IMR-90 (cell line): ENCODE measurements around the gene MRGPRX1. TPM values are rescaled to one million over a fixed set of nuclear protein-coding genes. Genes with fewer than 3 reads are reported as not detected.

Source experiments
- ATAC-seq: fragments of 200-7000 bp; cut with Tn5 transposase; 2 replicates; pipeline ENCODE4 v1.9.1; 2020; ENCODE audit warnings: low read depth, mild to moderate bottlenecking, moderate library complexity
- BruUV-seq: library from RNA; stranded (reverse); fragments of 400-500 nt; replicated peaks from 2 replicates; lab custom pipeline; 2021; lab: Mats Ljungman, UMichigan
- CTCF ChIA-PET: fragments of 300-600 bp; formaldehyde crosslinking; extraction: SDS; loops from one replicate; lab custom pipeline; 2021; ENCODE audit warnings: antibody characterized with exemption; lab: Yijun Ruan, JAX
- POLR2A ChIA-PET: fragments of 300-600 bp; sonication (Branson Sonifier 250); formaldehyde crosslinking; loops from one replicate; lab custom pipeline; 2022; ENCODE audit warnings: antibody characterized with exemption; ENCODE audit not compliant: unreplicated experiment; lab: Charles Lee
- DNase-seq: peaks from one replicate; pipeline ENCODE4 v3.0.0; 2013
- H2AFZ ChIP-seq: replicated peaks from 2 replicates; pipeline ENCODE3; 2013; ENCODE audit warnings: low read length, mild to moderate bottlenecking; ENCODE audit not compliant: poor library complexity
- H2AK5ac ChIP-seq: 2 replicates; pipeline ENCODE4 v1.6.1; 2013; ENCODE audit warnings: low read depth, low read length, inconsistent platforms
- H2AK9ac ChIP-seq: replicated peaks from 2 replicates; pipeline ENCODE3; 2013; ENCODE audit warnings: mild to moderate bottlenecking, low read depth, low read length, moderate library complexity; ENCODE audit not compliant: poor library complexity
- H2BK120ac ChIP-seq: 2 replicates; pipeline ENCODE4 v1.6.1; 2013; ENCODE audit warnings: low read depth, low read length, inconsistent platforms
- H2BK15ac ChIP-seq: 3 replicates; pipeline ENCODE4 v1.6.1; 2013; ENCODE audit warnings: low read depth, low read length, inconsistent platforms
- H2BK20ac ChIP-seq: 2 replicates; pipeline ENCODE4 v1.6.1; 2013; ENCODE audit warnings: low read depth, mild to moderate bottlenecking, inconsistent platforms, low read length, moderate library complexity
- H2BK5ac ChIP-seq: 2 replicates; pipeline ENCODE4 v1.6.1; 2013; ENCODE audit warnings: mild to moderate bottlenecking, low read depth, low read length, inconsistent platforms; ENCODE audit not compliant: poor library complexity, severe bottlenecking
- H3K14ac ChIP-seq: replicated peaks from 2 replicates; pipeline ENCODE4 v1.6.1; 2013; ENCODE audit warnings: low read depth, low read length, inconsistent platforms
- H3K18ac ChIP-seq: 2 replicates; pipeline ENCODE4 v1.6.1; 2013; ENCODE audit warnings: low read depth, low read length, control low read depth
- H3K23ac ChIP-seq: 2 replicates; pipeline ENCODE4 v1.6.1; 2013; ENCODE audit warnings: low read depth, low read length, inconsistent platforms
- H3K27ac ChIP-seq: 2 replicates; pipeline ENCODE4 v1.5.1; 2013; ENCODE audit warnings: mild to moderate bottlenecking, control low read depth, low read length; ENCODE audit not compliant: insufficient read depth
- H3K27me3 ChIP-seq: 2 replicates; pipeline ENCODE4 v1.6.1; 2013; ENCODE audit warnings: low read length; ENCODE audit not compliant: control insufficient read depth, insufficient read depth
- H3K36me3 ChIP-seq: 2 replicates; pipeline ENCODE4 v1.6.1; 2013; ENCODE audit warnings: low read length, mixed read lengths; ENCODE audit not compliant: control insufficient read depth, insufficient read depth
- H3K4ac ChIP-seq: 2 replicates; pipeline ENCODE4 v1.6.1; 2013; ENCODE audit warnings: low read depth, low read length, inconsistent platforms
- H3K4me1 ChIP-seq: 2 replicates; pipeline ENCODE4 v1.6.1; 2013; ENCODE audit warnings: low read length, mixed read lengths; ENCODE audit not compliant: control insufficient read depth, insufficient read depth
- H3K4me2 ChIP-seq: 2 replicates; pipeline ENCODE4 v1.6.1; 2013; ENCODE audit warnings: low read depth, mild to moderate bottlenecking, control low read depth, low read length, moderate library complexity
- H3K4me3 ChIP-seq: 2 replicates; pipeline ENCODE4 v1.5.1; 2013; ENCODE audit warnings: low read depth, mild to moderate bottlenecking, control low read depth, low read length, moderate library complexity; ENCODE audit not compliant: insufficient read depth
- H3K56ac ChIP-seq: 2 replicates; pipeline ENCODE4 v1.6.1; 2013; ENCODE audit warnings: low read length, inconsistent platforms; ENCODE audit not compliant: insufficient read depth; ENCODE audit errors: extremely low read depth
- H3K79me1 ChIP-seq, 2 experiments: 2 replicates each; pipeline ENCODE4 v1.6.1; 2013; ENCODE audit warnings: low read length in 2 of 2, inconsistent platforms in 1 of 2, low read depth in 1 of 2
- H3K9ac ChIP-seq: 2 replicates; pipeline ENCODE4 v1.6.1; 2013; ENCODE audit warnings: low read depth, low read length, control low read depth
- H3K9me1 ChIP-seq: 2 replicates; pipeline ENCODE4 v1.6.1; 2013; ENCODE audit warnings: low read length, inconsistent platforms; ENCODE audit not compliant: insufficient read depth
- H3K9me3 ChIP-seq: 2 replicates; pipeline ENCODE4 v1.6.1; 2013; ENCODE audit warnings: low read length; ENCODE audit not compliant: control insufficient read depth, insufficient read depth
- H4K20me1 ChIP-seq: 2 replicates; pipeline ENCODE4 v1.6.1; 2013; ENCODE audit warnings: low read length, inconsistent platforms; ENCODE audit not compliant: insufficient read depth
- H4K5ac ChIP-seq: 2 replicates; pipeline ENCODE4 v1.6.1; 2013; ENCODE audit warnings: mild to moderate bottlenecking, low read depth, low read length, control low read depth
- H4K8ac ChIP-seq, 2 experiments: 2 replicates each; pipeline ENCODE4 v1.6.1; 2013; ENCODE audit warnings: low read depth in 2 of 2, low read length in 2 of 2, control low read depth in 1 of 2, inconsistent platforms in 1 of 2
- H4K91ac ChIP-seq: 2 replicates; pipeline ENCODE4 v1.6.1; 2013; ENCODE audit warnings: low read depth, low read length, inconsistent platforms; ENCODE audit not compliant: insufficient read depth
- BHLHE40 ChIP-seq: fragments of 150-350 bp; IDR thresholded peaks from 2 replicates; pipeline ENCODE4 v1.6.1; 2016; ENCODE audit warnings: mild to moderate bottlenecking, low read depth, low read length
- CEBPB ChIP-seq: IDR thresholded peaks from 2 replicates; pipeline ENCODE4 v1.6.1; 2012; ENCODE audit warnings: low read depth, low read length, improper control_type of control experiment
- CHD1 ChIP-seq: IDR thresholded peaks from 2 replicates; pipeline ENCODE4 v1.6.1; 2012; ENCODE audit warnings: low read depth, low read length, improper control_type of control experiment
- ELK1 ChIP-seq: fragments of 150-350 bp; IDR thresholded peaks from 2 replicates; pipeline ENCODE4 v1.6.1; 2016; ENCODE audit warnings: low read depth, mild to moderate bottlenecking, low read length, moderate library complexity, borderline replicate concordance
- FOS ChIP-seq: fragments of 150-350 bp; IDR thresholded peaks from 2 replicates; pipeline ENCODE4 v1.6.1; 2016; ENCODE audit warnings: low read depth, low read length
- MAFK ChIP-seq: IDR thresholded peaks from 2 replicates; pipeline ENCODE4 v1.6.1; 2012; ENCODE audit warnings: low read depth, low read length, improper control_type of control experiment
- MAZ ChIP-seq: IDR thresholded peaks from 2 replicates; pipeline ENCODE4 v1.6.1; 2012; ENCODE audit warnings: low read depth, mild to moderate bottlenecking, low read length, improper control_type of control experiment, moderate library complexity, borderline replicate concordance
- MXI1 ChIP-seq: IDR thresholded peaks from 2 replicates; pipeline ENCODE4 v1.6.1; 2012; ENCODE audit warnings: low read depth, mild to moderate bottlenecking, low read length, moderate library complexity, borderline replicate concordance
- NFE2L2 ChIP-seq: fragments of 150-350 bp; IDR thresholded peaks from 2 replicates; pipeline ENCODE4 v1.6.1; 2016; ENCODE audit warnings: low read depth, mild to moderate bottlenecking, low read length
- POLR2A ChIP-seq: IDR thresholded peaks from 2 replicates; pipeline ENCODE4 v1.6.1; 2012; ENCODE audit warnings: mild to moderate bottlenecking, low read depth, low read length
- RAD21 ChIP-seq: IDR thresholded peaks from 2 replicates; pipeline ENCODE4 v1.6.1; 2012; ENCODE audit warnings: low read length, improper control_type of control experiment
- RCOR1 ChIP-seq: IDR thresholded peaks from 2 replicates; pipeline ENCODE4 v1.6.1; 2012; ENCODE audit warnings: mild to moderate bottlenecking, low read length, improper control_type of control experiment; ENCODE audit not compliant: insufficient replicate concordance
- RFX5 ChIP-seq: IDR thresholded peaks from 2 replicates; pipeline ENCODE4 v1.8.0; 2012; ENCODE audit warnings: low read depth, mild to moderate bottlenecking, low read length, moderate library complexity
- SMC3 ChIP-seq: fragments of 150-350 bp; IDR thresholded peaks from 2 replicates; pipeline ENCODE4 v1.6.1; 2016; ENCODE audit warnings: low read depth, mild to moderate bottlenecking, antibody characterized with exemption, low read length, moderate library complexity
- USF2 ChIP-seq: fragments of 150-350 bp; IDR thresholded peaks from 2 replicates; pipeline ENCODE4 v1.6.1; 2017; ENCODE audit warnings: mild to moderate bottlenecking, antibody characterized with exemption, low read length, low read depth
- WGBS, 2 experiments: methylation state at CpG; one replicate each; pipeline versions ENCODE4 v1.1.5 to v1.1.7; 2013; ENCODE audit warnings: missing lambda C conversion rate in 2 of 2; ENCODE audit not compliant: insufficient read length in 1 of 2; ENCODE audit errors: extremely low coverage in 2 of 2; 5-methylcytosine and 5-hydroxymethylcytosine counted together
- dilution Hi-C: fragments of 300-500 bp; cut with HindIII; formaldehyde crosslinking; loops from one replicate; pipeline ENCODE4 v1.14.3; 2018; ENCODE audit warnings: low sequenced_read_pairs; ENCODE audit not compliant: unreplicated experiment
- in situ Hi-C: fragments of 300-500 bp; cut with MboI; formaldehyde crosslinking; loops from 3 replicates; pipeline ENCODE4 v1.14.3; 2019; ENCODE audit warnings: low sequenced_read_pairs, inconsistent platforms, mixed read lengths
- intact Hi-C: fragments of 100-400 bp; cut with micrococcal nuclease; formaldehyde crosslinking; loops from 2 replicates; pipeline ENCODE4 v1.10.0; 2022
- polyA plus RNA-seq, 3 experiments: library from polyadenylated mRNA; depleted of rRNA; stranded (reverse); fragments of >200 nt; gene quantifications; 2 replicates each; pipeline ENCODE4 v1.2.3, GENCODE V29; 2012; ENCODE audit warnings: low replicate concordance in 1 of 3
- total RNA-seq: library from RNA; depleted of rRNA; stranded (reverse); fragments of >200 nt; gene quantifications from 2 replicates; pipeline ENCODE4 v1.2.3, GENCODE V29; 2012
- TF ChIP-seq, protein P1 (sequence below): conservative IDR thresholded peaks from 2 replicates; pipeline ENCODE4 v1.5.1; 2012; ENCODE audit warnings: mild to moderate bottlenecking, low read depth, low read length, improper control_type of control experiment

Gene MRGPRX1
- total and polyA plus RNA-seq, 2 of the 4 experiments (the other 2 are of a cell fraction) = not detected

DNA sequence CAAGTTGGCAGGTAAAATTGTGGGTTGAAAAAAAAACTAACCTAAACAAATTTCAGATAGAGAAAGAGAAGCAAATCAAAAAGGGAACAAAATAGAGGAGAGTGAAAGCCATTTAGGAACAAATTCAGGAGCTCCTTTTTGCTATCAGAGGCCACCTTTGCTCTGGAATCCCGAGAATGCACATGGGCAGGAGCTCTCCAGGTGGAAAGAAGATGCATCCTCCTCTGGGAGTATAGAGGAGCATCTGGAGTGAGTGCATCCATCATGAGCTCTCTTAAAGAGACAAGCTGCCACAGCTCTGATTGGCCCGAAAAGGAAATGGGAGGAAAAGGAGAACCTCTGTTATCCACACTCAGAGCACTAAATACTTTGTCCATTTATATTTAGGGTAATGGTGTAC lies 26.3 kb downstream of the MRGPRX1 start:
- intact Hi-C loops = no loop called here
- Histone ChIP-seq H3K4me2 (no peak overlapping the region), H2BK120ac (no peak overlapping the region), H3K27ac (no peak overlapping the region), H3K79me1 (no peaks in the 10 kb centered on the region), H3K23ac (no peak overlapping the region), H3K9me1 (no peaks in the 10 kb centered on the region), H3K9me3 (no peaks in the 10 kb centered on the region), H2BK20ac (no peak overlapping the region), H3K36me3 (no peaks in the 10 kb centered on the region), H3K14ac (no peak overlapping the region), H2AFZ (no peak overlapping the region), H3K4me1 (no peaks in the 10 kb centered on the region), H4K91ac (no peak overlapping the region), H3K18ac (no peak overlapping the region), H2BK5ac (no peak overlapping the region), H2AK9ac (no peak overlapping the region), H3K9ac (no peak overlapping the region), H4K8ac (no peak overlapping the region), H3K4me3 (no peak overlapping the region), H4K5ac (no peak overlapping the region), H3K4ac (no peak overlapping the region), H3K27me3 (no peaks in the 10 kb centered on the region), H2BK15ac (no peak overlapping the region), H4K20me1 (no peaks in the 10 kb centered on the region), H2AK5ac (no peak overlapping the region), H3K56ac (no peak overlapping the region)
- dilution Hi-C loops = no loop called here
- WGBS, 2 experiments = no CpG with 5 or more reads among the region's 2 CpGs
- no TSS peak for BruUV-seq
- DNase-seq (no peak), ATAC-seq (no peak)
- POLR2A ChIA-PET = no interaction called here
- TF ChIP-seq, protein P1, sequence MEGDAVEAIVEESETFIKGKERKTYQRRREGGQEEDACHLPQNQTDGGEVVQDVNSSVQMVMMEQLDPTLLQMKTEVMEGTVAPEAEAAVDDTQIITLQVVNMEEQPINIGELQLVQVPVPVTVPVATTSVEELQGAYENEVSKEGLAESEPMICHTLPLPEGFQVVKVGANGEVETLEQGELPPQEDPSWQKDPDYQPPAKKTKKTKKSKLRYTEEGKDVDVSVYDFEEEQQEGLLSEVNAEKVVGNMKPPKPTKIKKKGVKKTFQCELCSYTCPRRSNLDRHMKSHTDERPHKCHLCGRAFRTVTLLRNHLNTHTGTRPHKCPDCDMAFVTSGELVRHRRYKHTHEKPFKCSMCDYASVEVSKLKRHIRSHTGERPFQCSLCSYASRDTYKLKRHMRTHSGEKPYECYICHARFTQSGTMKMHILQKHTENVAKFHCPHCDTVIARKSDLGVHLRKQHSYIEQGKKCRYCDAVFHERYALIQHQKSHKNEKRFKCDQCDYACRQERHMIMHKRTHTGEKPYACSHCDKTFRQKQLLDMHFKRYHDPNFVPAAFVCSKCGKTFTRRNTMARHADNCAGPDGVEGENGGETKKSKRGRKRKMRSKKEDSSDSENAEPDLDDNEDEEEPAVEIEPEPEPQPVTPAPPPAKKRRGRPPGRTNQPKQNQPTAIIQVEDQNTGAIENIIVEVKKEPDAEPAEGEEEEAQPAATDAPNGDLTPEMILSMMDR = no peak
- TF ChIP-seq RCOR1 (no peak), FOS (no peak), CEBPB (no peak), RAD21 (no peak), NFE2L2 (no peak), MXI1 (no peak), MAFK (no peak), ELK1 (no peak), MAZ (no peak), SMC3 (no peak), RFX5 (no peak), BHLHE40 (no peak), CHD1 (no peak), USF2 (no peak), POLR2A (no peak)
- in situ Hi-C loops = no loop called here
- CTCF ChIA-PET = no interaction called here
